Nephron (organoid): Measurements from ENCODE around the gene IQCK.

ENCODE experiments used
- H3K27ac Mint-ChIP-seq, 3 experiments: 2 replicates each; pipeline ENCODE4 v1.8.0; 2020; ENCODE audit warnings: mixed read lengths in 3 of 3, mild to moderate bottlenecking in 2 of 3, moderate library complexity in 1 of 3
- H3K27me3 Mint-ChIP-seq: 2 replicates; pipeline ENCODE4 v1.8.0; 2021; ENCODE audit warnings: low read depth, mild to moderate bottlenecking, moderate library complexity, mixed read lengths
- H3K36me3 Mint-ChIP-seq: 2 replicates; pipeline ENCODE4 v1.8.0; 2020; ENCODE audit warnings: low read depth, mixed read lengths
- H3K4me1 Mint-ChIP-seq: 2 replicates; pipeline ENCODE4 v1.8.0; 2020; ENCODE audit warnings: mixed read lengths
- H3K4me3 Mint-ChIP-seq, 3 experiments: 2 replicates each; pipeline ENCODE4 v1.8.0; 2020; ENCODE audit warnings: mild to moderate bottlenecking in 3 of 3, mixed read lengths in 3 of 3, moderate library complexity in 2 of 3
- H3K9me3 Mint-ChIP-seq: 2 replicates; pipeline ENCODE4 v1.8.0; 2020; ENCODE audit warnings: mixed read lengths
- CTCF ChIP-seq, 3 experiments: fragments of 200-600 bp; sonication (generic); IDR thresholded peaks; one replicate each; pipeline ENCODE4 v1.5.0; 2021; ENCODE audit warnings: antibody characterized with exemption in 3 of 3; ENCODE audit not compliant: unreplicated experiment in 3 of 3

Gene IQCK

GRCh38 chr16:19831678-19832077 is 113.6 kb downstream of the IQCK start:
- Mint-ChIP-seq H3K9me3 (no peaks in the 10 kb centered on the region), H3K36me3 (peaks cover 18% of the 10 kb centered on the region), H3K4me3 (peak overlapping the region in 1 of 3 experiments; percentile 4), H3K4me1 (peaks cover 45% of the 10 kb centered on the region), H3K27ac (peak overlapping the region; percentile 44 to 83 (median 46)), H3K27me3 (no peaks in the 10 kb centered on the region)
- no peak for TF ChIP-seq CTCF (IDR thresholded peaks at IDR 0.05; ENCODE audit: unreplicated experiment in 3 of 3)

DNA sequence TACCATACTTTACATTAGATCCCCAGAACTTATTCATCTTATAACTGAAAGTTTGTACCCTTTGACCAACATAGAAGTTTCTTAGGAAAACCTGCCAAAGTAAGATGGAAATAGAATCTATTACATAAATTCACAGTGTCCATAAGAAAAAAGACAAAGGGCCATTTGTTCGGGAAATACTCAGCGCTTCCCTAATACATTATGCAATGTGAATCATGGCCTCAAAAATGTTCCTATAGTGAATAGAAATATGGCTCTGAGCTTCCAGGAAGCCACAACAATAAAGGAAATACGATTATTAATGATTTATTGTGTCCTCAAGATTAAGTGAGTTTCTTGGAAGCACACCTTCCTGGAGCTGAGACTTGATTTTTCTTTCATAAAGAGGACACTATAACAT is 115.1 kb downstream of the IQCK start:
- Mint-ChIP-seq H3K4me3 (no peak overlapping the region), H3K36me3 (peaks cover 10% of the 10 kb centered on the region), H3K27me3 (no peaks in the 10 kb centered on the region), H3K4me1 (peaks cover 50% of the 10 kb centered on the region), H3K27ac (peak overlapping the region in 1 of 3 experiments; percentile 46), H3K9me3 (no peaks in the 10 kb centered on the region)
- TF ChIP-seq CTCF (IDR thresholded peaks at IDR 0.05; ENCODE audit: unreplicated experiment in 3 of 3) = no peak

GRCh38 chr16:19833581-19833980 is 115.5 kb downstream of the IQCK start:
- peaks cover 52% of the 10 kb centered on the region for H3K4me1 Mint-ChIP-seq
- H3K27ac Mint-ChIP-seq = peak overlapping the region in 1 of 3 experiments; percentile 46
- peaks cover 10% of the 10 kb centered on the region for H3K36me3 Mint-ChIP-seq
- no peak overlapping the region for H3K4me3 Mint-ChIP-seq
- no peak for TF ChIP-seq CTCF (IDR thresholded peaks at IDR 0.05; ENCODE audit: unreplicated experiment in 3 of 3)
- H3K27me3 Mint-ChIP-seq = no peaks in the 10 kb centered on the region
- H3K9me3 Mint-ChIP-seq = no peaks in the 10 kb centered on the region

DNA sequence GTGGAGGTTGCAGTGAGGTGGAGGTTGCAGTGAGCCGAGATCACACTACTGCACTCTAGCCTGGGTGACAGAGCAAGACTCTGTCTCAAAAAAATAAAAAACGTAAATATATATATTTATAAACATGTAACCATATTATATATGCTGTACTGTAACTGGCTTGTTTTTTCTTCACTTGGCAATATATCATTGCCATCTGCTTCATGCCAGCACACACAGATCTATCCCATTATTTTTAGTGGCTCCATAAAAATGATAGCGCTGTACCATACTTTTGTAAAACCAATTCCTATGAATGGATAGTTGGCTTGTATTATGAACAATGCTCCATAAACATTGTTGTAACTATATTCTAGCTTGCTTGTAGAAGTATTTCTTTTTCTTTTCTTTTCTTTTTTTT is 117.1 kb downstream of the IQCK start:
- H3K4me3 Mint-ChIP-seq = no peak overlapping the region
- H3K36me3 Mint-ChIP-seq = peaks cover 10% of the 10 kb centered on the region
- H3K27ac Mint-ChIP-seq = no peak overlapping the region
- no peaks in the 10 kb centered on the region for H3K27me3 Mint-ChIP-seq
- peaks cover 46% of the 10 kb centered on the region for H3K4me1 Mint-ChIP-seq
- TF ChIP-seq CTCF (IDR thresholded peaks at IDR 0.05; ENCODE audit: unreplicated experiment in 3 of 3) = no peak
- no peaks in the 10 kb centered on the region for H3K9me3 Mint-ChIP-seq

DNA sequence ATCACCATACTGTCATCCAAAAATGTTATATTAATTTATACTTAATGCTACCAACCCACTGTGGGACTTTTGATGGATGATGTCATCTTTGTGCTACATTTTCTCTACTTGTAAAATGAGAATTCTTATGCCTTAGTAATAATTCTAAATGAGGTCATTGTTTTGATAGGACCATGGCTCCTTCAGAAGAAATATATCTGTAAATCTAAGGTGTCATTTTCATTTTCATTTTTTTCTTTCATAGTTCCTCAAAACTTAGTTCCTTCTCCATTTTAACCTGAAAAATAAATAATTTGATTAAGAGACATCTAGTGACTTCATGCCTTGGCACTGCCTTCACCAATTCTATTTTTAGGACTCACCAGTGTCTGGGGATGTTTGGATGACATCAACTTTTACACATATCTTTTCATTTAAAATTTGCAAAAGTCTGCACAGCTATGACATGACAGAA is 117.9 kb downstream of the IQCK start:
- no peak overlapping the region for H3K4me3 Mint-ChIP-seq
- TF ChIP-seq CTCF (IDR thresholded peaks at IDR 0.05; ENCODE audit: unreplicated experiment in 3 of 3) = no peak
- H3K9me3 Mint-ChIP-seq = no peaks in the 10 kb centered on the region
- H3K27ac Mint-ChIP-seq = peak overlapping the region in 1 of 3 experiments; percentile 18
- peaks cover 10% of the 10 kb centered on the region for H3K36me3 Mint-ChIP-seq
- H3K27me3 Mint-ChIP-seq = no peaks in the 10 kb centered on the region
- H3K4me1 Mint-ChIP-seq = peaks cover 47% of the 10 kb centered on the region

GRCh38 chr16:19837331-19837980 is 119.4 kb downstream of the IQCK start:
- Mint-ChIP-seq H3K4me1 (peaks cover 41% of the 10 kb centered on the region), H3K36me3 (peaks cover 7% of the 10 kb centered on the region), H3K4me3 (no peak overlapping the region), H3K9me3 (no peaks in the 10 kb centered on the region), H3K27me3 (no peaks in the 10 kb centered on the region), H3K27ac (peak overlapping the region; percentile 56 to 67 (median 63))
- no peak for TF ChIP-seq CTCF (IDR thresholded peaks at IDR 0.05; ENCODE audit: unreplicated experiment in 3 of 3)
